Medulla oblongata (tissue), 1 donor: ENCODE results near the gene WDR81.

Source experiments
- DNase-seq: peaks from one replicate; pipeline ENCODE4 v3.0.0-alpha.2; 2015; ENCODE audit errors: extremely low spot score

The WDR81 gene

GRCh38 chr17:1776857-1777256 is 52.4 kb downstream of the WDR81 start:
- DNase-seq: no peak

GRCh38 chr17:1779571-1780131 is 55.1 kb downstream of the WDR81 start:
- no peak for DNase-seq

DNA sequence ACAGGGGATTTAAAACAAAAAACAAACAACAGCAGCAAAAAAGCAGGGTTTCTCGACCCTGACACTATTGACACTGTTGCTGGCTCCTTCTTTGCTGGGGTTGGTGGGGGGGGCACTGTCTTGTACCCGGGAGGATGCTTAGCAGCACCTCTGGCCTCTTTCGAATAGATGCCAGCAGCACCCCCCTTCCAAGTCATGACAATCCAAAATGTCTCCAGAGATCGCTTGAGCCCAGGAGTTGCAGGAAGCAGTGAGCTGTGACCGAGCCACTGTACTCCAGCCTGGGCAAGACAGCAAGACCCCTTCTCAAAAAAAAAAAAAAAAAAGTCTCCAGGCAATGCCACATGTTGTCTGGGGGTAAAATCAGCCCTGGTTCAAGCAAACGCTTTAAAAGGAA is 57.7 kb downstream of the WDR81 start:
- DNase-seq: no peak

GRCh38 chr17:1783271-1783670 is 58.8 kb downstream of the WDR81 start:
- no peak for DNase-seq

DNA sequence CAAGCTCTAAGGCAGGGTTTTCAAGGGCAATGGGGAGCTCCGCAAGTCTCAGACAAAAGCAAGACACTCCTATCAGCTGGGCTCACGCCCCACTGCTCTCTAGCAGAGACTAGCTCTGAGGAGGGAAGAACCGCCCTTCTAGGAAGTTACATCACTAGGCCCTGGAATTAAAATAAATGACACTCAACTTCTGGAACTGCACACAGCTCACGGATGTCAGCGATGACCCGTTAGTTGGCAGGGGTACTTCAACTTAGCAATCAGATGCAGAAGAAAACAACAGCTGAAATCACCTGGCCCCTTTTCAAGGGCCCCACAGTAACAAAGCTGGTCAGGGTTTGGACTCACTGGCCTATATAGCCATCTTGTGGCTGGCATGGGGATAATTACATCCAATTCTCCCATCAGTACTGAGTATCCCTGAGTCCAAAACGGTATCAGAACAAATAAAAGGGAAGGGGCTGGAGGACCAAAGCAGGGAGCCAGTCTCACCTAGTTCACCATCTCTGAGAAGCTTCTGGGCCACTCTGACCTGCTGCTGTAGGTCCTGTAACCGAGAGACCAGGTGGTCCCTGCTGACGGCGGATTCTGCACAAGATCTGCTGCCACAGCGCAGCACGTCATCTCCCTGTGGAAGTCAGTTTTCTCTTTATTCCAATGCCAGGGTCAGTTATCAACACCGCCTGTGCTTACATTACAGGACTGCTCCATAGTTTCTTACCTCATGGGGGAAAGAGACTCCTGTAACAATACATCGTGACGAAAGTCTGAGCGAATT is 59.5 kb downstream of the WDR81 start:
- DNase-seq: peak; percentile 77

- peak; percentile 64 for DNase-seq
Measured at GRCh38 chr17:1785930-1786329, 61.4 kb downstream of the WDR81 start.

DNA sequence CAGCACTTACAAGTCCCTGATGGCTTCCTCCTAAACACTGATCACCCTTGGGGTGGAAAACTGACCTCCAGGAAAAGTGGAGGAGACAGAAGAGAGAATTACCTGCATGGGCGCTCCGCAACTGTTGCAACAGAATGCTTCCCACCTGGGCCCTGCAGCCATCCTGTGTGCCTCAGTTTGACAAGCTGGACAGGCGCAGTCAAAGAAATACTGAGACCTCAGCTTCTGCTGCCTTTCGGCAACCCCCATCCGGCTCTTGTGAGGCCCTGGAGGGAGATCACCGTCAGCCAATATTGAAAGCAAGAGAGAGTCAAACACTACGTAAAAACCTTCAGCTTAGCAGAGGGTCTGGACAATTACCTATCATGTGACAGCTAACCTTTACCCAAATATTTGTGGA is 62.2 kb downstream of the WDR81 start:
- DNase-seq: peak; percentile 24

DNA sequence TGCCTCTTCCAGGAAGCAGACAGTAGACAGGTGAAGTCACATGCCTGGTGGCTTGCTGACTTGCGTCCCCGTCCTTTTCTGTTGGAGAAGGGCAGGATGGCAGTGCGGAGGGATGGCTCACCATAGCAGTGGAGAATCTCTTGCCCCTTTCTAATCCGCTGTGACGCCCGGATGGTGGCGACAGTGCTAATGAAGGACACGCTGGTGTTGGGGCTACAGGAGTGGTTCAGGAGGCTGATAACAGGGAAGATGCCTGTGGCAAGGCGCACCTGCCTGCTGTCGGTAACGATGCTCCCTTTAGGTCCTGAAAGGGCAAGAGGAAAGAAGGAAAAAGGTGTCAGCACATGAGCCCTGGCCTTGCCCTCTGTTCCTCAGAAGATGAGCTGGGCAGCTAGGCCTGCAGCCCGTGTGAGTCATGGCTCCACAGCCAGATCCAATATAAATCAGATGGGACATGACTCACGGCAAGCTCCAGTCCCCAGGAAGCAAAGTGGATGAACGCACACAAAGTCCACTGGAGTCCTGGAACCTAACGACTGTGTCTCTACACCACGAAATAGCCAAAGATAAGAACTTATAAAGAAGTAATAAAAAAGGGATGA is 62.9 kb downstream of the WDR81 start:
- no peak for DNase-seq
